GM12892 (cell line): Measurements from ENCODE around the gene SNX13.
"Not testable (repeated sequence)": the region's sequence is repeated elsewhere in the genome, so short reads cannot be mapped to it uniquely, and the experiment has no call there.

Experiments
- DNase-seq: peaks from one replicate; pipeline ENCODE4 v3.0.0; 2011; ENCODE audit not compliant: insufficient read length
- FAIRE-seq: peaks from 2 replicates; lab custom pipeline; 2011; peaks lifted over from hg19 to GRCh38; lab: Jason Lieb, UNC
- POLR2A ChIP-seq: IDR thresholded peaks from 2 replicates; pipeline ENCODE4 v1.6.1; 2011; ENCODE audit warnings: low read depth, low read length, control low read depth
- POLR2AphosphoS5 ChIP-seq: IDR thresholded peaks from 2 replicates; pipeline ENCODE4 v1.6.1; 2011; ENCODE audit warnings: low read depth, low read length, control low read depth
- TAF1 ChIP-seq: IDR thresholded peaks from 2 replicates; pipeline ENCODE4 v1.6.1; 2011; ENCODE audit warnings: low read depth, mild to moderate bottlenecking, control low read depth, low read length, borderline replicate concordance

The SNX13 gene

DNA sequence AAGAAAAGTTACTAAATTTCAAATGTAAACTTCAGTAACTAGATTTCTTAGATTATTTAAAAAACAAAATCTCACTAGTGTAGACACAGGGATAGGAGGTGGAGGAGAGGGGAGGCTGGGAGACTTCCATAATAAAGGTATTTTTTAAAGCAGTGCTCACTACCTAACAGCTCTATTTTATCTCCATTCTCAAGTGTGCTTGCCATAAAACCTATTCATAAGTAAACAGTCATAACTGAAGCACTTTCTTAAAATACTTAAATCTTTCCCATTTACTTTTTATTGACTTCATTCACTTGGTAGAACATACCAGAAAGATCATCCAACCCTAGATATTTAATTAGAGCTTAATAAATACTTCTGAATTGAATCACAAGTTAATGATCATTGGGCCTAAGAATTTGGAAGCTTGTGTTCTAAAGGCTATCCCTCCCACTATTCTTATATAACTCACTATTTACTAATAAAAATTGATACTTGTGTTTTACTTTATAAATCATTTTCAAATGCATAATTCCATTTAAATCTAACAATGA is 107.4 kb downstream of the SNX13 start:
- FAIRE-seq (no peak), DNase-seq (no peak)

DNA sequence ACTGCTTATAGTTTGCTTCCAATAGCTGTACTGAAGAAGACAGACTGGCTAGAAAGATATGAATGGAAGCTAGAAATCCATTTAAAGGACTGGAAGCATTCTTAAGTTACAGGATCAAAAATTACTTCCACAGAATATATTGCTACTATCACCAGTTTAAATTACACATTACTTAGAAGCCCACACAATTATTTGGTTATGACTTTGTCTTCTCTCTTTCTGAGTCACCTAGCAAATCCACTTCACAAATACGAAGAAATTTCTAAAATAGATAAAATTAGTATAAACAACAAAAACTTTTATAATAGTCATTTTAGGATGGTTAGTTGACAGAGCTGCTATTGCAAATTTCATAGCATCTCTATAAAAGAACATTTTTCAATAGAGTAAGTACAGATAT is 108.1 kb downstream of the SNX13 start:
- FAIRE-seq: no peak
- no peak for DNase-seq
- no peak for TF ChIP-seq POLR2A
- TF ChIP-seq TAF1: no peak
- TF ChIP-seq POLR2AphosphoS5: no peak

More for the DNA sequence above, 107.4 kb downstream of the SNX13 start:
- TF ChIP-seq POLR2AphosphoS5 (no peak), TAF1 (no peak), POLR2A (no peak)

DNA sequence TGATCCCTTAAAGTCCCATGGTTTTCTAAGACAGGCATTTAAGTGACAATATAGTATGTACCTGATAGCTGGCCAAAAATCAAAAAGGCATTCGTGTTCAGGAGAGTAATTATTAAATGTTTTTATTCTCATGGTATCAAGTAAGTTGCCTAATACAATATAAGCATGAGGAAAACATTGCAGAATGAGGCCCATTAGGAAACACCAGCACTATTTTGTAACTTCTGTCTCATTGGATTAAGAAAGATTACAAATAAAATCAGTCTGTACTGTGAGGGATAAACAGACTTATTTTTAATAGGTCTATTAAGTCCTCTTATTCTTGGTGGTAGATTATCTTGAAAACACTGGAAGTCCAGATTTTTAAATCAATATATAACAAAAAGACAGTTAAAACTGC is 110.1 kb downstream of the SNX13 start:
- TF ChIP-seq POLR2AphosphoS5 (no peak), POLR2A (no peak), TAF1 (no peak)
- FAIRE-seq (no peak), DNase-seq (no peak)

DNA sequence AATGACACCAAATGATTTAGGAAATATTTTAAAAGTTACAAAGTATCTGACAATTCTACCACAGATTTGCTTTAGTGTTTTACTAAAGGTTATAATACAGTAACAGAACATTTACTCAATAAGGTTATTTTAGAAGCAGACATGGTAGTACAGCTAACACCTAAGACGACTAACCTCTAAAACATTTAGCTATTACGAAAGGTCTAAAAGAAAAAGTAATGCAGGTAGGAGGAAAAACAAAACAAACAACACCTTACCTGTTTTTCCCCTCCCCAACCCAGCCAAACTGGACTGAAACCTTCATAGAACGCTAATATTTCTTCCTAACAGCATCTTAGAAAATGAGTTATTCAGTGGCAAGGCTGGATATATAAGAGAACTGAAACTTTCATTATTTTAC is 111.3 kb downstream of the SNX13 start:
- FAIRE-seq: no peak
- no peak for DNase-seq
- TF ChIP-seq TAF1 (no peak), POLR2AphosphoS5 (no peak), POLR2A (no peak)

DNA sequence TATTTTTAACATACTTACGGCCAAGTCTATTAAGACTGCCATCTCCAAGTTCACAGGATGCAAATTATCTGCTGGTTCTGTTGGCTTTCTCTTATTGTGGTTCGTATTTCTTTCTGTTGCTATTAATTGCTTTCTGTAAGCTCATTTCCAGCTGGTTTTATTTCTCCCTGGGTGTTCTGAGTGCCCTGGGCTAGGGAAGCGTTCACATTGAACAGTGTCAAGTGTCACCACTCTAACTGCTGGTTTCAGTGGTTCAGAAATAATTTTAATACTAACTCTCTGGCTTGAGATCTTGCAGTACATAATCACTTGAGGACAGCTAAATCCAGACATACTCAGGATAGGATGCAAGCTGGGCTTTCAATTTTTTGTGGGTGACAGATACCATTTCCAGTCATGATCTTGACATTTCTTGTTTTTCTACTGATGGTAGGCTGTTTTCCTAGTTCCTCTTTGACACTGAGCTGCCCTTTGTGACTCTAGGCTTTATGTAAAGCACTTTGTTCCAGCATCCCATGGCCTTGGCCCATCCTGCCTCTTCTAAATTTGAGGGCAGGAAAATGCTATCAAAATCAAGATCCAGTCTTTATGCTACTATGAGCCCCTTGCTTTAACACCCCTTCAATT is 117.6 kb downstream of the SNX13 start:
- FAIRE-seq: no peak
- no peak for TF ChIP-seq TAF1
- no peak for TF ChIP-seq POLR2A
- no peak for TF ChIP-seq POLR2AphosphoS5
- DNase-seq: no peak

DNA sequence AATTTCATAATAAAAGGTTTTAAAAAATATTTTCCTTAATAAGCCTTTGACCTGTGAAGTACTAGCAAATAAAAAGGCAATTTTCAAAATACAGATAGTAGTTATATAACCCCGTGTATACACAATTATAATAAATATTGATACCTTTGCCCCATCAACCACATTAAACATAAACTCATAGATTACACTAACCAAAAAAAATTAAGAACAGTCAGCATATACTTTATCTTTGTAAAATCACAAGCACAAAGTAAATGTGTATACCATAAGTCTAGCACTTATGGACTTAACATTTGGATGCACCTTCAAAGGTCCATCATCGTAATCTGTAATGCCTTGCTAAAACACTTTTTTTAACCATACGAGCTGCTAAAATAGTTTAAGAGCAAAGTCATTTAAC is 123.4 kb downstream of the SNX13 start:
- TF ChIP-seq POLR2AphosphoS5 (no peak), TAF1 (no peak), POLR2A (no peak)
- FAIRE-seq (no peak), DNase-seq (no peak)

DNA sequence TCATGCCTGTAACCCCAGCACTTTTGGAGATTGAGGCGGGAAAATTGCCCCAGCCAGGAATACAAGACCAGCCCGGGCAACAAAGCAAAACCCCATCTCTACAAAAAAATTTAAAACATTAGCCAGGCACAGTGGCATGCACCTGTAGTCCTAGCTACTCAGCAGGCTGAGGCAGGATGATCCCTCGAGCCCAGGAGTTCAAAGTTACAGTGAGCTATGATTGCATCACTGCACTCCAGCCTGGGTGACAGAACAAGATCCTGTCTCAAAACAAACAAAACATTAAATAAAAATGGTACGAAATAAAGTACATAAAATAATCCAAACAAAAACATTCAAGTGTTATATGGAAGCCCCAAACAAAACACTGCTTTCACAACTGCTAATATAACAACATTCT is 125.0 kb downstream of the SNX13 start:
- TF ChIP-seq POLR2AphosphoS5 (no peak), TAF1 (no peak), POLR2A (no peak)
- DNase-seq (no peak), FAIRE-seq (no peak)

DNA sequence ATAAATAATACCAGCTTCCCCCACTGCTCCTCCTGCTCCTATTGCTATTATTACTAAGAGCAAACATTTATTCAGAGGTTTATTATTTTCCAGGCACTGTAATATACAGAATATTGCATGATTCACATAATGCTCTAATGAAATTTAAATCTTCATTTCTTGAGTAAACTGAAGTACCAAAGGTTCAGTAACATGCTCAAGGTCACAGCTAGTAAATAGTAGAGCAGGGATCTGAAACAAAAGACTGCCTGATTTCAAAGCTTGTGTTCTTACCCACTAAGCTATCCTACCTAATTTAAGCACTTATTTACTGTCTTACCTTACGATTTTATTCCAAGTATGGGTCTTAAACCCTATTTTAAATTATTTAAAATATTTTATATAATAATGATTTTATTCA is 126.2 kb downstream of the SNX13 start:
- FAIRE-seq (no peak), DNase-seq (no peak)
- TF ChIP-seq POLR2A: no peak
- no peak for TF ChIP-seq POLR2AphosphoS5
- no peak for TF ChIP-seq TAF1

DNA sequence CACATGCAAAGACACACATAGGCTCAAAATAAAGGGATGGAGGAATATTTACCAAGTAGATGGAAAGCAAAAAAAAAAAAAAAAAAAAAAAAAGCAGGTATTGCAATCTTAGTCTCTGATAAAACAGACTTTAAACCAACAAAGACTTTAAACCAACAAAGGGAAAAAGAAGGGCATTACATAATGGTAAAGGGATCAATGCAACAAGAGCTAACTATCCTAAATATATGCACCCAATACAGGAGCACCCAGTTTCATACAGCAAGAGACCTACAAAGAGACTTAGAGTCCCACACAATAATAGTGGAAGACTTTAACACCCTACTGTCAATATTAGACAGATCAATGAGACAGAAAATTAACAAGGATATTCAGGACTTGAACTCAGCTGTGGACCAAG is 131.1 kb downstream of the SNX13 start:
- not testable (repeated sequence) for FAIRE-seq, DNase-seq

DNA sequence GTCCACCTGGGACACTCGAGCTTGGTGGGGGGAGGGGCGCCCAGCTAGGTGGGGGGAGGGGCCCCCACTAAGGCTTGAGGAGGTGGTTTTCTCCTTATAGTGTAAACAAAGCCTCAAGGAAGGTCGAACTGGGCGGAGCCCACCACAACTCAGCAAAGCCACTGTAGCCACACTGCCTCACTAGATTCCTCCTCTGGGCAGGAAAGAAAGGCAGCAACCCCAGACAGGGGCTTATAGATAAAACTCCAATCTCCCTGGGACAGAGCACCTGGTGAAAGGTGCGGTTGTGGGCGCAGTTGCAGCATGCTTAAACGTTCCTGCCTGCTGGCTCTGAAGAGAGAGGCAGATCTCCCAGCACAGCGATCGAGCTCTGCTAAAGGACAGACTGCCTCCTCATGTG is 133.1 kb downstream of the SNX13 start:
- no peak for TF ChIP-seq TAF1
- TF ChIP-seq POLR2A: no peak
- TF ChIP-seq POLR2AphosphoS5: no peak
- DNase-seq (no peak), FAIRE-seq (no peak)

DNA sequence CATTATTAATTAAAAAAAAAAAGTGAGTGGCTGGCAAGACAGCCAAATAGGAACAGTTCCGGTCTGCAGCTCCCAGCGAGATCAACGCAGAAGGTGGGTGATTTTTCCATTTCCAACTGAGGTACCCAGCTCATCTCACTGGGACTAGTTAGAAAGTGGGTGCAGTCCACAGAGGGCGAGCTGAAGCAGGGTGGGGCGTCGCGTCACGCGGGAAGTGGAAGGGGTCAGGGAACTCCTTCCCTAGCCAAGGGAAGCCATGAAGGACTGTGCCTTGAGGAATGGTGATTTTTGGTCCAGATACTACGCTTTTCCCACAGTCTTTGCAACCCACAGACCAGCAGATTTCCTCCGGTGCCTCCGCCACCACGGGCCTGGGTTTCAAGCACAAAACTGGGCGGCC is 133.7 kb downstream of the SNX13 start:
- TF ChIP-seq POLR2AphosphoS5 (no peak), POLR2A (no peak), TAF1 (no peak)
- DNase-seq (no peak), FAIRE-seq (no peak)

DNA sequence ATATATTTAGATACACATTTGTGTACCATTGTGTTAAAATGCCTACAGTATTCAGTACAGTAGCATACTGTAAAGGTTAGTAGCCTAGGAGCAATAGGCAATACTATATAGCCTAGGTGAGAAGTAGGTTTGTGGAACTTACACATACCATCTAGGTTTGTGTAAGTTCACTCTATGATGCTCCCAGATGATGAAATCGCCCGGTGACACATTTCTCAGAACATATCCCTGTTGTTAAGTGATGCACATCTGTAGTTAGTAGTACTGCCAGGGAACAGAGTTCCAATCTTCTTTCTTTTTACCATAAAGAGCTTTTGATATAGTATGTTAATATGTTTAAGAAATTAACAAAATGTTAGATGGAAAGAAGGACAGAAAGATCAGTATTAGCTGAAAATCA is 138.2 kb downstream of the SNX13 start:
- no peak for TF ChIP-seq TAF1
- TF ChIP-seq POLR2A: no peak
- TF ChIP-seq POLR2AphosphoS5: no peak
- no peak for DNase-seq
- FAIRE-seq: no peak
